Activated CD4-positive, alpha-beta T cell treated with anti-CD3 and anti-CD28 coated beads for 1 hour (primary cell): Measurements from ENCODE around the gene NOX4.
"Not testable (repeated sequence)": the region's sequence is repeated elsewhere in the genome, so short reads cannot be mapped to it uniquely, and the experiment has no call there.

Source experiments
- DNase-seq: peaks from one replicate; pipeline ENCODE4 v3.0.0-alpha.2; 2020

NOX4 gene

GRCh38 chr11:89378986-89379385 is 112.2 kb downstream of the NOX4 start:
- DNase-seq = not testable (repeated sequence)

- DNase-seq = not testable (repeated sequence)
These were observed 121.8 kb downstream of the NOX4 start for GRCh38 chr11:89369356-89369755.

- not testable (repeated sequence) for DNase-seq
These were observed 126.3 kb downstream of the NOX4 start for GRCh38 chr11:89364856-89365255.

GRCh38 chr11:89361734-89362133 is 129.4 kb downstream of the NOX4 start:
- no peak for DNase-seq

- DNase-seq = not testable (repeated sequence)
These were observed 132.0 kb downstream of the NOX4 start for GRCh38 chr11:89359208-89359607.

- DNase-seq = no peak
These were observed 132.4 kb downstream of the NOX4 start for GRCh38 chr11:89358761-89359160.

GRCh38 chr11:89355646-89356045 is 135.5 kb downstream of the NOX4 start:
- no peak for DNase-seq

- not testable (repeated sequence) for DNase-seq
These were observed 136.7 kb downstream of the NOX4 start for GRCh38 chr11:89354513-89354912.

GRCh38 chr11:89347071-89347470 is 144.1 kb downstream of the NOX4 start:
- no peak for DNase-seq

- no peak for DNase-seq
These were observed 144.6 kb downstream of the NOX4 start for GRCh38 chr11:89346601-89347000.

- DNase-seq = not testable (repeated sequence)
These were observed 148.1 kb downstream of the NOX4 start for GRCh38 chr11:89342880-89343572.

- DNase-seq = not testable (repeated sequence)
These were observed 150.7 kb downstream of the NOX4 start for GRCh38 chr11:89340450-89340849.

- DNase-seq = not testable (repeated sequence)
These were observed 153.1 kb downstream of the NOX4 start for GRCh38 chr11:89338073-89338472.

GRCh38 chr11:89337100-89337650 is 154.0 kb downstream of the NOX4 start:
- DNase-seq = not testable (repeated sequence)

GRCh38 chr11:89333704-89334103 is 157.5 kb downstream of the NOX4 start:
- not testable (repeated sequence) for DNase-seq

GRCh38 chr11:89331940-89332339 is 159.2 kb downstream of the NOX4 start:
- DNase-seq = not testable (repeated sequence)

GRCh38 chr11:89327885-89328284 is 163.3 kb downstream of the NOX4 start:
- DNase-seq = no peak

- DNase-seq = no peak
These were observed 169.8 kb downstream of the NOX4 start for GRCh38 chr11:89321401-89321800.

GRCh38 chr11:89310607-89311006 is 180.6 kb downstream of the NOX4 start:
- not testable (repeated sequence) for DNase-seq

GRCh38 chr11:89309321-89309985 is 181.7 kb downstream of the NOX4 start:
- not testable (repeated sequence) for DNase-seq

- DNase-seq = not testable (repeated sequence)
These were observed 182.9 kb downstream of the NOX4 start for GRCh38 chr11:89308272-89308671.

GRCh38 chr11:89303029-89303428 is 188.1 kb downstream of the NOX4 start:
- not testable (repeated sequence) for DNase-seq

GRCh38 chr11:89295023-89295422 is 196.2 kb downstream of the NOX4 start:
- DNase-seq = not testable (repeated sequence)
